ENCODE measurements around the gene SPOPL.

DNA sequence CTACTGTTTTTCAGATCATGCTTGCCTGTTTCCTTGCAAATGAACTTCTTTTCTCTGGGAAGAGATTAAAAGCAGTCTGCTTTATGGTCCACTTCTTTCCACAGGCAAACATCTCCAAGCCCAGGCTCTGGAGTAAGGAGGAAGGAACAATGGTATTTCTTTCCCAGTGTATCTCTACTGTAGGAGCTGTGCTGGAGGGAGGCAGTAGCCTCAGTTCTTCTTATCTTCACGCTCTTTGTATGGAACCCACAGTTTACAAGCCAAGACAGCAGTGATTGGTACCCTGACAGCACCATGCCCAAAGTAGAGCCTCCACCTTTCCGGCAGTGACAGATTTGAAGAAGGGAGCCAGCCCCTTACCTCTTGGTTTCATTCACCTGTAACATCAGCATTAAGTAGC, 35.2 kb downstream of the SPOPL start:
- no peak for TF ChIP-seq CTCF (conservative IDR thresholded peaks at IDR 0.05)
- no peak for TF ChIP-seq EZH2 (IDR thresholded peaks at IDR 0.05; ENCODE audit: low read depth)

Measured in PC-9 (cell line).